Measurements from ENCODE around the gene HDAC4. TPM values are rescaled to one million over a fixed set of nuclear protein-coding genes. Genes with fewer than 3 reads are reported as not detected.

Gene HDAC4
- total RNA-seq, 1 donor from 2014 or later, result 65.7 TPM

- Histone ChIP-seq H3K27ac (no peak overlapping the region), H3K36me3 (peaks cover 0 to 17% of the 10 kb centered on the region in 2 donors), H3K9me3 (no peaks in the 10 kb centered on the region), H3K27me3 (no peaks in the 10 kb centered on the region), H3K4me1 (no peaks in the 10 kb centered on the region), H3K4me3 (no peak overlapping the region)
- no peak for TF ChIP-seq CTCF (IDR thresholded peaks at IDR 0.05)
- no peak for DNase-seq (ENCODE audit: low spot score in 2 of 2)
- intact Hi-C loops (cut with DNase I), result no loop called here
Measured at GRCh38 chr2:239376351-239376750, 24.5 kb downstream of the HDAC4 start.

DNA sequence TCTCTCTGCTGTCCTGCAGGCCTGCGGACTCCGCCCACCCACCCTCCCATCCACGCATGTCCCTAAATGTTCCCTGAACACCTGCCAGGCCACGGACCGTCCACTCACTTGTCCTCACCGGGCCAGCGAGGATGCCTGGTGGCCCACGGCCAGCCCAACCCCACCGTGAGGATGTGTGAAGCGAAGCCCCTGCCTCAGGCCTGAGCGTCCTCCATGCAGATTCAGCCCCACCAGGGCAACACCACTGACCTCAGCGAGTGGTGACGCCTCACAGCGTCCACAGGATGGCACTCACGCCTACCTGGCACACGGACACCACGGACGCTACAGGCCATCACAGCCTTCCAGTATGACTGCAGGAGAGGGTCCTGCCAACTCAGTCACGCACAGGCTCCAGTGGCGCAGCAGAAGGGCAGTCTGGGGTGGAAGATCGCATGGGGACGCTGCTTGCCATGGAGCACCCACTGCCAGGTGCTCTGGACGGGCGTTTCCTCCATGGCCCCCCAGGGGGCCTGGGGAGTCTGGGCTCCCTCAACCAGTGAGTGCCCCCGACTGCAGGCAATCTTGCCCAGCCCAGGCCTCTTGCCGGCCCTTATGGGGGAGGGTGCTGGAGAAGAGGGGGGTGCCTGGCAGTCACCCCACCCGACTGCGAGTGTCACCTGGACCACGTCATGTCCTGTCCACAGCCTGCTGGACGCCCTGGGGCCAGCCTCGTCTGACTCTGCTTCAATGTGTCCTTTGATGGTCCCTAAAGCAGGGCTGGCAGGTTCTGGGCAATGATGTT is 25.4 kb downstream of the HDAC4 start:
- no peak for DNase-seq (ENCODE audit: low spot score in 2 of 2)
- Histone ChIP-seq H3K4me3 (no peak overlapping the region), H3K27ac (no peak overlapping the region), H3K4me1 (no peaks in the 10 kb centered on the region), H3K27me3 (no peaks in the 10 kb centered on the region), H3K9me3 (no peaks in the 10 kb centered on the region), H3K36me3 (peaks cover 0 to 17% of the 10 kb centered on the region in 2 donors)
- intact Hi-C loops (cut with DNase I), result no loop called here
- no peak for TF ChIP-seq CTCF (IDR thresholded peaks at IDR 0.05)

DNA sequence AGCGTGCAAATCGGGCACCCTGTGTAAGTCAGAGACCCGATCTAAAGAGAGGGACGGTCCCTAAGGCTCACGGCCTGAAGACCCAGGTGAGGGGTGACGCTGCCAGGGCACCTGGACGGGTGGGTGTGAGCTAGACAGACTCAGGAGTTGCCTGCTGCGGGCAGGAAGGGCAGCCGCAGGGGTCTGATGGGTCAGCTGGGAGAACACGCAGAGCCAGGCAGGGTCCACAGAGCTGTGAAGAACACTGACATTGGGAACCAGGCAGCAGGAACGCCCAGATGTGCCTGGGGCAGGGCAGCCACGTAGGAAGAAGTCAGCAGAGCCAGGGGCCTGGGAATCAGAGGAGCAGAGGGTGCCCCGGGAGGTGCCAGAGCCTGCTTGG is 25.9 kb downstream of the HDAC4 start:
- H3K36me3 ChIP-seq, result peaks cover 0 to 17% of the 10 kb centered on the region in 2 donors
- no peaks in the 10 kb centered on the region for H3K27me3 ChIP-seq
- H3K4me1 ChIP-seq, result no peaks in the 10 kb centered on the region
- no peak overlapping the region for H3K27ac ChIP-seq
- TF ChIP-seq CTCF (IDR thresholded peaks at IDR 0.05), result no peak
- no peak overlapping the region for H3K4me3 ChIP-seq
- no peak for DNase-seq (ENCODE audit: low spot score in 2 of 2)
- intact Hi-C loops (cut with DNase I), result no loop called here
- no peaks in the 10 kb centered on the region for H3K9me3 ChIP-seq

GRCh38 chr2:239372835-239373234 is 28.0 kb downstream of the HDAC4 start:
- no peak for TF ChIP-seq CTCF (IDR thresholded peaks at IDR 0.05)
- intact Hi-C loops (cut with DNase I), result no loop called here
- H3K27ac ChIP-seq, result no peak overlapping the region
- peaks cover 0 to 25% of the 10 kb centered on the region in 2 donors for H3K36me3 ChIP-seq
- no peaks in the 10 kb centered on the region for H3K9me3 ChIP-seq
- no peaks in the 10 kb centered on the region for H3K27me3 ChIP-seq
- no peak overlapping the region for H3K4me3 ChIP-seq
- DNase-seq (ENCODE audit: low spot score in 2 of 2), result no peak
- H3K4me1 ChIP-seq, result no peaks in the 10 kb centered on the region

DNA sequence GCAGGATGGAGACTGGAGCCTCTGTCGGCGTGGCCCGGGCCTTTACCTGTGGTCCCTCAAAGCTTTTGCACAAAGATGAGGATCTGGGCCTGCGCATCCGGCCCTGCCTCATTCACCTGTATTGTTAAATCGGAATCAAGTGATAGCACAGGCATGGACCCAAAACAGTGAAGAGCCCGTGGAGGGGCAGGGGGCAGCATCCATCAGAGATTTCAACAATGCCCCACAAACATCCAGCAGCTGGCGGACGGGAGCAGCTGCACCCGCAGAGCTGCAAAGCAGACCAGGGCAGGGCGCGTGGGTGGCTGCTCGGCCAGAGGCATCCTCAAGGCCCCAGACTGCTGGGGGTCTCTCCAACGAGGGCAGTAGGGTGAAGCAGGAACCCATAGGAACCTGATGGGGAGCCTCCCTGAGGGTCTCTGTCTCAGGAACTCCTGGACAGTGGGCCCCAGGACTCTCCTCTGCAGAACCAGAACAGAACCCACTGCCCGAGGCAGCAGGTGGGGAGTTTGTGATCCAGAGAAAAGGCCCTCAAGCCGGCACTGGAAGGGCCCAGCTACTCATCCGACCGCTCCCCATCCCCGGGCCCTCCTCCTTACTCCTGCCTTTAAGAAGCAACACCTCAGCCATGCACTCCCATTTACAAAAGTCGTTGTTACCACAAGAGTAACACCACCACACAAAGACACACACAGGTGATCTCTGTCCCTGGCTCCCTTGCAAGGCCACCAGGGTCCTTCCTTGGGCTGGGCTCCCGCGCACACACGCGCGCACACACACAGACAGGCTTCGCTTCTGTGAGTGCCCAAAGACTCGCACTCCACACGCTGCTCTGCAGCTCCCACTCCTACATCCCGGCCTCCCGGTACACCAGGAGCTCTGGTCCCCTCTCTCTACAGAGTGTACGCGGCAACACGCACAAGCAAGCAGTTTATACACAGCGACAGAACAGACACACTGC is 28.8 kb downstream of the HDAC4 start:
- no peaks in the 10 kb centered on the region for H3K27me3 ChIP-seq
- no peak for TF ChIP-seq CTCF (IDR thresholded peaks at IDR 0.05)
- H3K4me1 ChIP-seq, result no peaks in the 10 kb centered on the region
- no peak overlapping the region for H3K27ac ChIP-seq
- no peak for DNase-seq (ENCODE audit: low spot score in 2 of 2)
- H3K4me3 ChIP-seq, result no peak overlapping the region
- H3K36me3 ChIP-seq, result peaks cover 0 to 19% of the 10 kb centered on the region in 2 donors
- intact Hi-C loops (cut with DNase I), result no loop called here
- H3K9me3 ChIP-seq, result no peaks in the 10 kb centered on the region
